PC-9 (cell line): ENCODE measurements around the gene NPHS1.

Experiments
- CTCF ChIP-seq: fragments of 200-600 bp; sonication (generic); conservative IDR thresholded peaks from 2 replicates; pipeline ENCODE4 v1.6.1; 2017; ENCODE audit warnings: mixed run types, antibody characterized with exemption, mild to moderate bottlenecking, moderate library complexity
- EZH2 ChIP-seq: fragments of 200-600 bp; sonication (generic); IDR thresholded peaks from 2 replicates; pipeline ENCODE4 v1.8.0; 2017; ENCODE audit warnings: antibody characterized with exemption, low read depth

GRCh38 chr19:35777961-35778360 is 74.3 kb downstream of the NPHS1 start:
- TF ChIP-seq CTCF (no peak), EZH2 (no peak)
